Measurements from ENCODE around the gene MANF. TPM values are rescaled to one million over a fixed set of nuclear protein-coding genes. Genes with fewer than 3 reads are reported as not detected.

MANF gene
- total RNA-seq, 1 donor = 68.3 TPM

- no peak for DNase-seq (ENCODE audit: low read depth)
- H3K4me3 ChIP-seq (ENCODE audit: low read depth, low read length) = no peak overlapping the region
- TF ChIP-seq CTCF (IDR thresholded peaks at IDR 0.05; ENCODE audit: insufficient read depth, low read length) = no peak
These were observed 12.3 kb downstream of the MANF start for GRCh38 chr3:51397392-51397791.

DNA sequence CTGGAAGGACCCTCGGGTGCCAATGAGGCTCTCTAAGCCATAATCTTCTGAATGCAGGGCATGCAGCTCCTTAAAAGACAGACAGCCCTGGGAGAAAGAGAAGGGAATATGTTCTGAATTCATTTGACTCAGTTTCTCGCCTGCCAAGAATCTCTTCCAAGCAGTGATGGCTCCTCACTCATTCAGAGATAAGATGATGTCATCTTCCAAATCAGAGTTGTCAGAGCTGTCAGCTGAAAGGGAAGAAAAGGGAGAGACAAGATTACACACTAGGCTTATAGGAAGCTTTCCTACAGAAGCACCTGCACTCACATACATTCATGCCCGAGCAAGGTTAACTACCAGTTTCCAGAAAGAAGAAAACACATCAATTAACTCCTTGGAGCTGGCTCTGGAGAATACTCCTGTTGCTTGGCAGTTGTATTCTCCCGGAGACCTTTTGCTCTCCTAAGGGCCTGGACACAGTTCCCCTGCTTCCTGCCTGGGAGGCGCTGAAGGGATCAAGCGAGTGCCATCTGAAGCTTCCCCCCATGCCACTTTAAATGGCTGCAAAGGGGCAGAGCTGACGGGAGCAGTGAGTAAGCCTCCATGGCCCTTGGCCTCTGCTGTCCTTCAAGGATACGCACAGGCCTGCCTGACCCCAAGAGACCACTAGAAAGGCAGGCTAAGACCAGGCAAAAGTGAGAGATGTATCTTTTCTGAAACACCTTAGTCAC, 13.7 kb downstream of the MANF start:
- no peak overlapping the region for H3K4me3 ChIP-seq (ENCODE audit: low read depth, low read length)
- DNase-seq (ENCODE audit: low read depth) = no peak
- TF ChIP-seq CTCF (IDR thresholded peaks at IDR 0.05; ENCODE audit: insufficient read depth, low read length) = no peak

DNA sequence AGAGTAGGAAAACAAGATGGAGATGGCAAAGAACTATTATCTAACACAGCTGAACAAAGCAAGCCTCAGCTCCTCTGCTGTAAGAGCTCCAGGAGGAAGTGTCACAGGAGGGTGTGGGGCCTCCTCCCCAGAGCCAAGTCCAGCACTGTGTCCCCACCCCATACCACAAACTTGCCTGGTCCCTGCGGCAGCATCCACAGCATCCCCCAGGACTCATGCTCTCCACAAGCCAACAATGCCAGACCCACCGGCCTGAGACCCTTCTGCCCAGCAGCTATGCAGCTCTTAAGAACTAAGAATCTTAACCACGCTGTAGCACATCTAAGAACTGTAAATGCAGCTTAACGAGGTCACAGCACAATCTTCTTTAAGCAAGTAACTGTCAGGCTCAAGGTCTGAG, 15.1 kb downstream of the MANF start:
- no peak for DNase-seq (ENCODE audit: low read depth)
- no peak overlapping the region for H3K4me3 ChIP-seq (ENCODE audit: low read depth, low read length)
- TF ChIP-seq CTCF (IDR thresholded peaks at IDR 0.05; ENCODE audit: insufficient read depth, low read length) = no peak

- no peak overlapping the region for H3K4me3 ChIP-seq (ENCODE audit: low read depth, low read length)
- TF ChIP-seq CTCF (IDR thresholded peaks at IDR 0.05; ENCODE audit: insufficient read depth, low read length) = no peak
- no peak for DNase-seq (ENCODE audit: low read depth)
These were observed 16.6 kb downstream of the MANF start for GRCh38 chr3:51401735-51402134.

GRCh38 chr3:51403675-51404074, 18.6 kb downstream of the MANF start:
- no peak for TF ChIP-seq CTCF (IDR thresholded peaks at IDR 0.05; ENCODE audit: insufficient read depth, low read length)
- H3K4me3 ChIP-seq (ENCODE audit: low read depth, low read length) = no peak overlapping the region

DNA sequence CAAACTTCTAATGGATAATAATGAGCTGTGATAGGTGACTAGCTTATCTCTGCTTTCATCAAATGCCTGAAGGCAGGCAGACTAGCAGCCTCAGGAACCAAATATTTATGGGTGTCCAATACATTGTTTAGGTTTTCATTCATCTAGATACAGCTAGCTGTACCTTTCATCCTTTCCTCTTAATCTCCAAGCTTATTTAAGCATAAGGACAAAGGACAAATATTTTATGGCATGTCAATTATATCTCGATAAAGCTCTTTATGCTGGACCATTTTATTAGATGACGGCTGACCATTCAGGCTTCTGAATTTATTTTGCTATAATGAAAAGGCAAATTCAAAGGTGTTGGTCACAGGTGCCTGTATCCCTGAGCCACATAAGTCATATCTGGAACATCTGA, 22.9 kb downstream of the MANF start:
- TF ChIP-seq CTCF (IDR thresholded peaks at IDR 0.05; ENCODE audit: insufficient read depth, low read length) = no peak
- H3K4me3 ChIP-seq (ENCODE audit: low read depth, low read length) = no peak overlapping the region
- DNase-seq (ENCODE audit: low read depth) = no peak

More at GRCh38 chr3:51403675-51404074, 18.6 kb downstream of the MANF start:
- DNase-seq (ENCODE audit: low read depth) = no peak

- no peak for TF ChIP-seq CTCF (IDR thresholded peaks at IDR 0.05; ENCODE audit: insufficient read depth, low read length)
- no peak for DNase-seq (ENCODE audit: low read depth)
- no peak overlapping the region for H3K4me3 ChIP-seq (ENCODE audit: low read depth, low read length)
These were observed 23.7 kb downstream of the MANF start for GRCh38 chr3:51408813-51409212.

All from fibroblast of the aortic adventitia (primary cell).